Measurements from ENCODE around the gene ANKRD24.

GRCh38 chr19:4257025-4257424 lies 74.5 kb downstream of the ANKRD24 start:
- TF ChIP-seq CTCF (conservative IDR thresholded peaks at IDR 0.05; ENCODE audit: low read depth, low read length) (no peak), EZH2 (IDR thresholded peaks at IDR 0.05; ENCODE audit: borderline replicate concordance, low read depth, low read length, poor library complexity, severe bottlenecking) (no peak)

Measured in A673 (cell line).